BLaER1 (cell line): ENCODE results near the gene CYP26B1.
A peak's percentile ranks its signal among the peaks of the same experiment; 100 is the strongest.

Source experiments
- H3K27ac ChIP-seq: shearing (Covaris generic); formaldehyde crosslinking; 2 replicates; pipeline ENCODE4 v1.8.1; 2022
- H3K27me3 ChIP-seq: shearing (Covaris generic); formaldehyde crosslinking; 2 replicates; pipeline ENCODE4 v1.8.1; 2022
- H3K36me3 ChIP-seq: shearing (Covaris generic); formaldehyde crosslinking; 2 replicates; pipeline ENCODE4 v1.8.1; 2022
- H3K4me1 ChIP-seq: shearing (Covaris generic); formaldehyde crosslinking; 2 replicates; pipeline ENCODE4 v1.8.1; 2022
- H3K4me2 ChIP-seq: shearing (Covaris generic); formaldehyde crosslinking; 2 replicates; pipeline ENCODE4 v1.8.1; 2022
- H3K4me3 ChIP-seq: shearing (Covaris generic); formaldehyde crosslinking; 2 replicates; pipeline ENCODE4 v1.8.1; 2022
- H3K9ac ChIP-seq: shearing (Covaris generic); formaldehyde crosslinking; 2 replicates; pipeline ENCODE4 v1.8.1; 2022
- H3K9me3 ChIP-seq: shearing (Covaris generic); formaldehyde crosslinking; 2 replicates; pipeline ENCODE4 v1.8.1; 2022
- H4K20me1 ChIP-seq: shearing (Covaris generic); formaldehyde crosslinking; 2 replicates; pipeline ENCODE4 v1.8.1; 2022
- Cebpa-rat ChIP-seq: shearing (Covaris generic); IDR thresholded peaks from 2 replicates; pipeline ENCODE4 v1.8.1; 2022

The CYP26B1 gene

GRCh38 chr2:72147303-72147971, at the start of gene CYP26B1:
Gene CYP26B1 (minus strand): TSS chr2:72147862. CDS start chr2:72147834, 28 bp downstream.
- H3K27me3 ChIP-seq: peaks cover 89% of the 10 kb centered on the region
- H3K4me2 ChIP-seq: peak within 1 kb of the TSS; percentile 98
- H3K36me3 ChIP-seq: no peaks in the 10 kb centered on the region
- no peak for TF ChIP-seq Cebpa-rat
- H4K20me1 ChIP-seq: peaks cover 62% of the 10 kb centered on the region
- peaks cover 62% of the 10 kb centered on the region for H3K4me1 ChIP-seq
- H3K9me3 ChIP-seq: peaks cover 5% of the 10 kb centered on the region; the same call in 1 of the 2 replicates
- H3K4me3 ChIP-seq: peak within 1 kb of the TSS; percentile 65
- H3K9ac ChIP-seq: no peak within 1 kb of the TSS
- H3K27ac ChIP-seq: no peak within 1 kb of the TSS

- H3K9me3 ChIP-seq: no peaks in the 10 kb centered on the region
- H3K36me3 ChIP-seq: no peaks in the 10 kb centered on the region
- H3K4me1 ChIP-seq: no peaks in the 10 kb centered on the region
- H3K4me2 ChIP-seq: no peak overlapping the region
- H3K9ac ChIP-seq: no peak overlapping the region
- no peak overlapping the region for H3K27ac ChIP-seq
- H3K4me3 ChIP-seq: no peak overlapping the region
- no peaks in the 10 kb centered on the region for H3K27me3 ChIP-seq
- no peak for TF ChIP-seq Cebpa-rat
- H4K20me1 ChIP-seq: no peaks in the 10 kb centered on the region
These were observed 46.1 kb upstream of the CYP26B1 start for GRCh38 chr2:72193723-72194122.

- H3K27me3 ChIP-seq: no peaks in the 10 kb centered on the region
- H3K36me3 ChIP-seq: 0 out of 2 replicates have a peak, but pooled peaks cover 6% of the 10 kb centered on the region
- no peaks in the 10 kb centered on the region for H3K4me1 ChIP-seq
- TF ChIP-seq Cebpa-rat: no peak
- no peak overlapping the region for H3K4me2 ChIP-seq
- no peaks in the 10 kb centered on the region for H4K20me1 ChIP-seq
- no peak overlapping the region for H3K27ac ChIP-seq
- no peak overlapping the region for H3K9ac ChIP-seq
- H3K9me3 ChIP-seq: peaks cover 18% of the 10 kb centered on the region
- H3K4me3 ChIP-seq: no peak overlapping the region
These were observed 43.8 kb upstream of the CYP26B1 start for GRCh38 chr2:72191441-72191840.

- Histone ChIP-seq H3K4me3 (no peak overlapping the region), H3K9ac (no peak overlapping the region), H3K4me1 (no peaks in the 10 kb centered on the region)
These were observed 37.5 kb upstream of the CYP26B1 start for GRCh38 chr2:72185206-72185605.

GRCh38 chr2:72183466-72183865, 35.8 kb upstream of the CYP26B1 start:
- Histone ChIP-seq H3K4me3 (no peak overlapping the region), H3K36me3 (0 out of 2 replicates have a peak, but pooled peaks cover 6% of the 10 kb centered on the region), H3K27me3 (no peaks in the 10 kb centered on the region), H4K20me1 (no peaks in the 10 kb centered on the region), H3K9ac (no peak overlapping the region), H3K27ac (no peak overlapping the region), H3K9me3 (peaks cover 18% of the 10 kb centered on the region), H3K4me1 (no peaks in the 10 kb centered on the region), H3K4me2 (no peak overlapping the region)
- TF ChIP-seq Cebpa-rat: no peak

More at GRCh38 chr2:72185206-72185605, 37.5 kb upstream of the CYP26B1 start:
- Histone ChIP-seq H3K36me3 (0 out of 2 replicates have a peak, but pooled peaks cover 6% of the 10 kb centered on the region), H3K27me3 (no peaks in the 10 kb centered on the region), H3K9me3 (peaks cover 18% of the 10 kb centered on the region), H3K27ac (no peak overlapping the region), H3K4me2 (no peak overlapping the region), H4K20me1 (no peaks in the 10 kb centered on the region)
- TF ChIP-seq Cebpa-rat: no peak

GRCh38 chr2:72183016-72183415, 35.4 kb upstream of the CYP26B1 start:
- H3K4me3 ChIP-seq: no peak overlapping the region
- no peak for TF ChIP-seq Cebpa-rat
- H3K4me1 ChIP-seq: no peaks in the 10 kb centered on the region
- H3K27ac ChIP-seq: no peak overlapping the region
- H3K9me3 ChIP-seq: peaks cover 14% of the 10 kb centered on the region
- no peaks in the 10 kb centered on the region for H3K27me3 ChIP-seq
- H3K4me2 ChIP-seq: no peak overlapping the region
- H3K9ac ChIP-seq: no peak overlapping the region
- no peaks in the 10 kb centered on the region for H4K20me1 ChIP-seq
- H3K36me3 ChIP-seq: 0 out of 2 replicates have a peak, but pooled peaks cover 6% of the 10 kb centered on the region

- H3K27ac ChIP-seq: no peak overlapping the region
- no peak overlapping the region for H3K4me2 ChIP-seq
- no peak for TF ChIP-seq Cebpa-rat
- no peak overlapping the region for H3K4me3 ChIP-seq
- H4K20me1 ChIP-seq: no peaks in the 10 kb centered on the region
- H3K9ac ChIP-seq: no peak overlapping the region
- H3K9me3 ChIP-seq: peaks cover 10% of the 10 kb centered on the region
- no peaks in the 10 kb centered on the region for H3K27me3 ChIP-seq
- no peaks in the 10 kb centered on the region for H3K4me1 ChIP-seq
- 0 out of 2 replicates have a peak, but pooled peaks cover 1% of the 10 kb centered on the region for H3K36me3 ChIP-seq
These were observed 34.9 kb upstream of the CYP26B1 start for GRCh38 chr2:72182547-72182946.

GRCh38 chr2:72181616-72182015, 34.0 kb upstream of the CYP26B1 start:
- H3K27ac ChIP-seq: no peak overlapping the region
- no peaks in the 10 kb centered on the region for H4K20me1 ChIP-seq
- H3K9me3 ChIP-seq: peaks cover under 1% of the 10 kb centered on the region; the same call in 1 of the 2 replicates
- H3K4me1 ChIP-seq: no peaks in the 10 kb centered on the region
- no peak overlapping the region for H3K9ac ChIP-seq
- no peak overlapping the region for H3K4me2 ChIP-seq
- H3K36me3 ChIP-seq: no peaks in the 10 kb centered on the region
- H3K4me3 ChIP-seq: no peak overlapping the region
- no peaks in the 10 kb centered on the region for H3K27me3 ChIP-seq
- TF ChIP-seq Cebpa-rat: no peak

- no peak for TF ChIP-seq Cebpa-rat
- no peak overlapping the region for H3K4me3 ChIP-seq
These were observed 32.7 kb upstream of the CYP26B1 start for GRCh38 chr2:72180351-72180750.

GRCh38 chr2:72178551-72178950, 30.9 kb upstream of the CYP26B1 start:
- no peaks in the 10 kb centered on the region for H3K9me3 ChIP-seq
- no peak for TF ChIP-seq Cebpa-rat
- no peak overlapping the region for H3K9ac ChIP-seq
- H3K4me2 ChIP-seq: no peak overlapping the region
- H3K4me1 ChIP-seq: no peaks in the 10 kb centered on the region
- no peaks in the 10 kb centered on the region for H3K27me3 ChIP-seq
- H4K20me1 ChIP-seq: no peaks in the 10 kb centered on the region
- H3K4me3 ChIP-seq: no peak overlapping the region
- no peaks in the 10 kb centered on the region for H3K36me3 ChIP-seq
- H3K27ac ChIP-seq: no peak overlapping the region

More at GRCh38 chr2:72180351-72180750, 32.7 kb upstream of the CYP26B1 start:
- Histone ChIP-seq H3K9ac (no peak overlapping the region), H4K20me1 (no peaks in the 10 kb centered on the region), H3K27me3 (no peaks in the 10 kb centered on the region), H3K4me1 (no peaks in the 10 kb centered on the region), H3K36me3 (no peaks in the 10 kb centered on the region), H3K27ac (no peak overlapping the region), H3K4me2 (no peak overlapping the region), H3K9me3 (no peaks in the 10 kb centered on the region)

- no peaks in the 10 kb centered on the region for H4K20me1 ChIP-seq
- TF ChIP-seq Cebpa-rat: no peak
- no peaks in the 10 kb centered on the region for H3K36me3 ChIP-seq
- no peaks in the 10 kb centered on the region for H3K4me1 ChIP-seq
- no peak overlapping the region for H3K4me3 ChIP-seq
- H3K9ac ChIP-seq: no peak overlapping the region
- H3K27ac ChIP-seq: no peak overlapping the region
- no peaks in the 10 kb centered on the region for H3K9me3 ChIP-seq
- H3K4me2 ChIP-seq: no peak overlapping the region
- H3K27me3 ChIP-seq: no peaks in the 10 kb centered on the region
These were observed 28.6 kb upstream of the CYP26B1 start for GRCh38 chr2:72176281-72176680.
